ENCODE data around the gene ARSK. TPM values are rescaled to one million over a fixed set of nuclear protein-coding genes. Genes with fewer than 3 reads are reported as not detected.

The ARSK gene
- total and polyA plus RNA-seq, 2 of the 4 experiments (the other 2 are of a cell fraction): 15.1 to 22.0 TPM

DNA sequence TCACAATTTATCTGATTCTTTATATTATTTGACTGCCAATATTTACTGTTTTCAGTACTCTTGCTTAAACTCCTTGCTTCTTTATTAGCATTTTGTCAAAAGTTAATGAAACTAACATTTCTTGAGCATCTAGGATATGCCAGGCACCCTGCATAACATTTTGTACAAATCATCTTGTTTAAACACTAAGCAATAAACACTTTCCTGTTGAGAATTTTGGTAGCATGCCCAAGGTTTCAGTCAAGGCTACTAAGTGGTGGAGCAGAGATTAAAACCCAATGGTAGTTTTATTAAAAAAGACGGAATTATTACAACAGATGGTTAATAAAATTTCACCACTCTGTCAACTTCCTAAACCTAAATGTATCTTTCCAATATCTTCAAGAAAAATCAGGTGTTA lies 43.3 kb upstream of the ARSK start (continued):
- TF ChIP-seq MAZ (IDR thresholded peaks at IDR 0.05; ENCODE audit: borderline replicate concordance, low read depth, low read length) (no peak), MXI1 (IDR thresholded peaks at IDR 0.05; ENCODE audit: borderline replicate concordance, low read depth, low read length) (no peak), RAD21 (IDR thresholded peaks at IDR 0.05; ENCODE audit: low read length) (no peak), BHLHE40 (IDR thresholded peaks at IDR 0.05; ENCODE audit: low read depth, low read length) (no peak), RFX5 (IDR thresholded peaks at IDR 0.05; ENCODE audit: low read depth, low read length) (no peak)
- TF ChIP-seq, protein P1, sequence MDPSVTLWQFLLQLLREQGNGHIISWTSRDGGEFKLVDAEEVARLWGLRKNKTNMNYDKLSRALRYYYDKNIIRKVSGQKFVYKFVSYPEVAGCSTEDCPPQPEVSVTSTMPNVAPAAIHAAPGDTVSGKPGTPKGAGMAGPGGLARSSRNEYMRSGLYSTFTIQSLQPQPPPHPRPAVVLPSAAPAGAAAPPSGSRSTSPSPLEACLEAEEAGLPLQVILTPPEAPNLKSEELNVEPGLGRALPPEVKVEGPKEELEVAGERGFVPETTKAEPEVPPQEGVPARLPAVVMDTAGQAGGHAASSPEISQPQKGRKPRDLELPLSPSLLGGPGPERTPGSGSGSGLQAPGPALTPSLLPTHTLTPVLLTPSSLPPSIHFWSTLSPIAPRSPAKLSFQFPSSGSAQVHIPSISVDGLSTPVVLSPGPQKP (IDR thresholded peaks at IDR 0.05; ENCODE audit: borderline replicate concordance, low read depth, low read length): no peak

DNA sequence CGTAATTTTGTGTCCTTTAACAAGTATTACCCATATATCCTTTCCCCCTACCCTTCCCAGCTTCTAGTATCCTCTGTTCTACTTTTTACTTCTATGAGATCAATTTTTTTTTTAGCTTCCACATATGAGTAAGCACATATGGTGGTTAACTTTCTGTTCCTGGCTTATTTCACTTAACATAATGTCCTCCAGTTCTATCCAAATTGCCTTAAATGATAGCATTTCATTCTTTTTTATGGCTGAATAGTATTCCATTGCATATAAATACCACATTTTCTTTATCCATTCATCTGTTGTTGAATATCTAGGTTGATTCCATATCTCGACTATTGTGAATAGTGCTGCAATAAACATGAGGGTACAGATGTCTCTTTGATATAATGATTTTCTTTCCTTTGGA lies 36.5 kb upstream of the ARSK start:
- Histone ChIP-seq H3K9me1 (ENCODE audit: insufficient read depth, low read length) (no peaks in the 10 kb centered on the region; the same call in 1 of the 2 replicates), H3K27me3 (ENCODE audit: control insufficient read depth, insufficient read depth, low read length) (no peaks in the 10 kb centered on the region), H2BK15ac (ENCODE audit: low read depth, low read length) (no peak overlapping the region), H3K18ac (ENCODE audit: low read depth, low read length) (no peak overlapping the region), H3K14ac (replicated peaks; ENCODE audit: low read depth, low read length) (no peak overlapping the region), H3K79me1 (ENCODE audit: low read depth in 1 of 2, low read length in 2 of 2) (peaks cover 0 to 3% of the 10 kb centered on the region in 2 experiments; a peak in 2 of 4 replicates), H2BK5ac (ENCODE audit: low read depth, low read length, poor library complexity, severe bottlenecking) (no peak overlapping the region), H3K4me3 (ENCODE audit: insufficient read depth, low read depth, low read length) (no peak overlapping the region), H2BK20ac (ENCODE audit: low read depth, low read length) (no peak overlapping the region), H3K4me1 (ENCODE audit: control insufficient read depth, insufficient read depth, low read length) (no peaks in the 10 kb centered on the region), H4K20me1 (ENCODE audit: insufficient read depth, low read length) (no peaks in the 10 kb centered on the region), H3K4me2 (ENCODE audit: low read depth, low read length) (no peak overlapping the region), H2AFZ (replicated peaks; ENCODE audit: low read length, poor library complexity) (no peak overlapping the region), H2BK120ac (ENCODE audit: low read depth, low read length) (no peak overlapping the region), H3K36me3 (ENCODE audit: control insufficient read depth, insufficient read depth, low read length) (peaks cover 16% of the 10 kb centered on the region), H3K4ac (ENCODE audit: low read depth, low read length) (no peak overlapping the region), H3K56ac (ENCODE audit: extremely low read depth, insufficient read depth, low read length) (no peak overlapping the region), H3K23ac (ENCODE audit: low read depth, low read length) (no peak overlapping the region), H2AK5ac (ENCODE audit: low read depth, low read length) (no peak overlapping the region), H4K8ac (ENCODE audit: low read depth in 2 of 2, low read length in 2 of 2) (no peak overlapping the region), H3K9me3 (ENCODE audit: control insufficient read depth, insufficient read depth, low read length) (no peaks in the 10 kb centered on the region), H4K5ac (ENCODE audit: low read depth, low read length) (no peak overlapping the region), H2AK9ac (replicated peaks; ENCODE audit: low read depth, low read length, poor library complexity) (no peak overlapping the region), H3K9ac (ENCODE audit: low read depth, low read length) (no peak overlapping the region), H4K91ac (ENCODE audit: insufficient read depth, low read depth, low read length) (no peak overlapping the region), H3K27ac (ENCODE audit: insufficient read depth, low read length) (no peak overlapping the region)
- in situ Hi-C loops (cut with MboI; ENCODE audit: low sequenced_read_pairs) (no loop called here), dilution Hi-C loops (cut with HindIII; ENCODE audit: low sequenced_read_pairs, unreplicated experiment) (no loop called here), intact Hi-C loops (cut with micrococcal nuclease) (no loop called here)
- no TSS peak for BruUV-seq (replicated peaks)
- POLR2A ChIA-PET (ENCODE audit: unreplicated experiment): no interaction called here
- DNase-seq (no peak), ATAC-seq (ENCODE audit: low read depth) (no peak)
- no CpG with 5 or more reads among the region's 2 CpGs for WGBS, 2 experiments (ENCODE audit: extremely low coverage in 2 of 2, insufficient read length in 1 of 2)
- CTCF ChIA-PET: interaction anchor here (0.8 kb wide), 1 partner anchor 11 kb away, joined by 3 read pairs; no protein-coding TSS in a partner anchor
- TF ChIP-seq CHD1 (IDR thresholded peaks at IDR 0.05; ENCODE audit: low read depth, low read length) (no peak), BHLHE40 (IDR thresholded peaks at IDR 0.05; ENCODE audit: low read depth, low read length) (no peak), SMC3 (IDR thresholded peaks at IDR 0.05; ENCODE audit: low read depth, low read length) (no peak), RCOR1 (IDR thresholded peaks at IDR 0.05; ENCODE audit: insufficient replicate concordance, low read length) (no peak), MAZ (IDR thresholded peaks at IDR 0.05; ENCODE audit: borderline replicate concordance, low read depth, low read length) (no peak), POLR2A (IDR thresholded peaks at IDR 0.05; ENCODE audit: low read depth, low read length) (no peak), MAFK (IDR thresholded peaks at IDR 0.05; ENCODE audit: low read depth, low read length) (no peak), FOS (IDR thresholded peaks at IDR 0.05; ENCODE audit: low read depth, low read length) (no peak)
- TF ChIP-seq, protein P2, sequence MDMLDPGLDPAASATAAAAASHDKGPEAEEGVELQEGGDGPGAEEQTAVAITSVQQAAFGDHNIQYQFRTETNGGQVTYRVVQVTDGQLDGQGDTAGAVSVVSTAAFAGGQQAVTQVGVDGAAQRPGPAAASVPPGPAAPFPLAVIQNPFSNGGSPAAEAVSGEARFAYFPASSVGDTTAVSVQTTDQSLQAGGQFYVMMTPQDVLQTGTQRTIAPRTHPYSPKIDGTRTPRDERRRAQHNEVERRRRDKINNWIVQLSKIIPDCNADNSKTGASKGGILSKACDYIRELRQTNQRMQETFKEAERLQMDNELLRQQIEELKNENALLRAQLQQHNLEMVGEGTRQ (IDR thresholded peaks at IDR 0.05; ENCODE audit: low read depth, low read length): no peak
- TF ChIP-seq, protein P3, sequence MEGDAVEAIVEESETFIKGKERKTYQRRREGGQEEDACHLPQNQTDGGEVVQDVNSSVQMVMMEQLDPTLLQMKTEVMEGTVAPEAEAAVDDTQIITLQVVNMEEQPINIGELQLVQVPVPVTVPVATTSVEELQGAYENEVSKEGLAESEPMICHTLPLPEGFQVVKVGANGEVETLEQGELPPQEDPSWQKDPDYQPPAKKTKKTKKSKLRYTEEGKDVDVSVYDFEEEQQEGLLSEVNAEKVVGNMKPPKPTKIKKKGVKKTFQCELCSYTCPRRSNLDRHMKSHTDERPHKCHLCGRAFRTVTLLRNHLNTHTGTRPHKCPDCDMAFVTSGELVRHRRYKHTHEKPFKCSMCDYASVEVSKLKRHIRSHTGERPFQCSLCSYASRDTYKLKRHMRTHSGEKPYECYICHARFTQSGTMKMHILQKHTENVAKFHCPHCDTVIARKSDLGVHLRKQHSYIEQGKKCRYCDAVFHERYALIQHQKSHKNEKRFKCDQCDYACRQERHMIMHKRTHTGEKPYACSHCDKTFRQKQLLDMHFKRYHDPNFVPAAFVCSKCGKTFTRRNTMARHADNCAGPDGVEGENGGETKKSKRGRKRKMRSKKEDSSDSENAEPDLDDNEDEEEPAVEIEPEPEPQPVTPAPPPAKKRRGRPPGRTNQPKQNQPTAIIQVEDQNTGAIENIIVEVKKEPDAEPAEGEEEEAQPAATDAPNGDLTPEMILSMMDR (conservative IDR thresholded peaks at IDR 0.05; ENCODE audit: low read depth, low read length): no peak
